K562 (cell line): ENCODE data around the gene SEC24A. TPM values are rescaled to one million over a fixed set of nuclear protein-coding genes. Genes with fewer than 3 reads are reported as not detected.

ENCODE experiments used
- ADNP ChIP-seq: fragments of 200-800 bp; sonication (Bioruptor generic); IDR thresholded peaks from 2 replicates; pipeline ENCODE4 v1.6.1; 2016; ENCODE audit warnings: missing genetic modification characterization, missing compliant biosample characterization
- ARID3A ChIP-seq: IDR thresholded peaks from 2 replicates; pipeline ENCODE4 v1.6.1; 2012; ENCODE audit warnings: low read depth, low read length, improper control_type of control experiment, borderline replicate concordance
- DPF2 ChIP-seq: fragments of 450-650 bp; IDR thresholded peaks from 2 replicates; pipeline ENCODE4 v1.6.1; 2016
- E2F4 ChIP-seq: sonication (generic); formaldehyde crosslinking; IDR thresholded peaks from 2 replicates; pipeline ENCODE4 v1.8.0; 2022; ENCODE audit warnings: mild to moderate bottlenecking, low read depth, missing genetic modification reagents
- GABPB1 ChIP-seq: sonication (generic); formaldehyde crosslinking; IDR thresholded peaks from 2 replicates; pipeline ENCODE4 v1.8.0; 2022; ENCODE audit warnings: mild to moderate bottlenecking, missing genetic modification reagents
- HDAC1 ChIP-seq, 2 experiments: fragments of 450-650 bp; IDR thresholded peaks; 2 replicates each; pipeline ENCODE4 v1.6.1; 2016 to 2017; ENCODE audit warnings: inconsistent platforms in 1 of 2, mild to moderate bottlenecking in 1 of 2, moderate library complexity in 1 of 2
- KAT2B ChIP-seq: IDR thresholded peaks from one replicate; pipeline ENCODE4 v1.6.1; 2012; ENCODE audit warnings: low read depth, mild to moderate bottlenecking, control low read depth, inconsistent platforms, low read length, moderate library complexity
- SLC30A9 ChIP-seq: fragments of 250-450 bp; sonication (Bioruptor Pico); IDR thresholded peaks from 2 replicates; pipeline ENCODE4 v1.8.0; 2022; ENCODE audit warnings: mild to moderate bottlenecking, moderate library complexity
- ZBTB1 ChIP-seq: sonication (generic); formaldehyde crosslinking; IDR thresholded peaks from 2 replicates; pipeline ENCODE4 v1.8.1; 2023; ENCODE audit warnings: missing genetic modification reagents, low read depth, mild to moderate bottlenecking, borderline replicate concordance
- ZBTB43 ChIP-seq: sonication (generic); formaldehyde crosslinking; IDR thresholded peaks from 2 replicates; pipeline ENCODE4 v1.8.0; 2023; ENCODE audit warnings: mild to moderate bottlenecking, missing genetic modification reagents
- ZEB2 ChIP-seq: fragments of 450-650 bp; IDR thresholded peaks from 2 replicates; pipeline ENCODE4 v1.6.1; 2016
- ZNF165 ChIP-seq: fragments of 250-450 bp; sonication (Bioruptor Pico); IDR thresholded peaks from 2 replicates; pipeline ENCODE4 v1.4.0; 2020; ENCODE audit warnings: borderline replicate concordance
- ZSCAN29 ChIP-seq: fragments of 450-650 bp; IDR thresholded peaks from 2 replicates; pipeline ENCODE4 v1.6.1; 2017
- polyA plus RNA-seq, 8 experiments: library from polyadenylated mRNA; depleted of rRNA in 4 of 8; stranded (reverse) in 5 of 8; unstranded in 3 of 8; fragments of >200 nt; fragmentation: Nextera tagmentation in 2 of 8; fragmentation: Illumina TruSeq in 1 of 8; extraction: Ambion mirVana in 2 of 8; extraction: Trizol in 1 of 8; gene quantifications; 2 replicates each; pipeline versions ENCODE4 v1.2.1 to v1.2.3, GENCODE V29; 2011 to 2014; ENCODE audit warnings: inconsistent platforms in 1 of 8, missing spikeins in 1 of 8
- total RNA-seq, 7 experiments: library from RNA; depleted of rRNA in 6 of 7; stranded (reverse); fragments of >200 nt in 6 of 7; fragmentation: Illumina TruSeq in 2 of 7; extraction: Trizol in 2 of 7; gene quantifications; 2 replicates each; pipeline versions ENCODE4 v1.2.1 to v1.2.3, GENCODE V29; 2011 to 2021; ENCODE audit warnings: low replicate concordance in 1 of 7
- TF ChIP-seq, protein P1 (sequence below): fragments of 250-450 bp; sonication (Bioruptor Pico); IDR thresholded peaks from 2 replicates; pipeline ENCODE4 v1.4.0; 2020

SEC24A gene
- total and polyA plus RNA-seq, 9 of the 15 experiments (the other 6 are each of a cell fraction or from before 2014, with no cell fraction given) = 7.9 to 36.5 (median 17.5) TPM

- TF ChIP-seq ADNP (no peak), SLC30A9 (CRISPR knock-in tag) (no peak), E2F4 (CRISPR knock-in tag) (peak; percentile 83), HDAC1 (IDR thresholded peaks at IDR 0.05) (0 out of 4 replicates have a peak, but pooled peaks of 1 of the 2 experiments have one; percentile 7), ARID3A (no peak), ZBTB43 (CRISPR knock-in tag) (no peak), ZNF165 (CRISPR knock-in tag) (no peak), KAT2B (no peak), ZEB2 (no peak), ZBTB1 (CRISPR knock-in tag) (peak; percentile 38), DPF2 (no peak), ZSCAN29 (no peak; the same call in 1 of the 2 replicates), GABPB1 (peak; percentile 86)
- TF ChIP-seq, protein P1, sequence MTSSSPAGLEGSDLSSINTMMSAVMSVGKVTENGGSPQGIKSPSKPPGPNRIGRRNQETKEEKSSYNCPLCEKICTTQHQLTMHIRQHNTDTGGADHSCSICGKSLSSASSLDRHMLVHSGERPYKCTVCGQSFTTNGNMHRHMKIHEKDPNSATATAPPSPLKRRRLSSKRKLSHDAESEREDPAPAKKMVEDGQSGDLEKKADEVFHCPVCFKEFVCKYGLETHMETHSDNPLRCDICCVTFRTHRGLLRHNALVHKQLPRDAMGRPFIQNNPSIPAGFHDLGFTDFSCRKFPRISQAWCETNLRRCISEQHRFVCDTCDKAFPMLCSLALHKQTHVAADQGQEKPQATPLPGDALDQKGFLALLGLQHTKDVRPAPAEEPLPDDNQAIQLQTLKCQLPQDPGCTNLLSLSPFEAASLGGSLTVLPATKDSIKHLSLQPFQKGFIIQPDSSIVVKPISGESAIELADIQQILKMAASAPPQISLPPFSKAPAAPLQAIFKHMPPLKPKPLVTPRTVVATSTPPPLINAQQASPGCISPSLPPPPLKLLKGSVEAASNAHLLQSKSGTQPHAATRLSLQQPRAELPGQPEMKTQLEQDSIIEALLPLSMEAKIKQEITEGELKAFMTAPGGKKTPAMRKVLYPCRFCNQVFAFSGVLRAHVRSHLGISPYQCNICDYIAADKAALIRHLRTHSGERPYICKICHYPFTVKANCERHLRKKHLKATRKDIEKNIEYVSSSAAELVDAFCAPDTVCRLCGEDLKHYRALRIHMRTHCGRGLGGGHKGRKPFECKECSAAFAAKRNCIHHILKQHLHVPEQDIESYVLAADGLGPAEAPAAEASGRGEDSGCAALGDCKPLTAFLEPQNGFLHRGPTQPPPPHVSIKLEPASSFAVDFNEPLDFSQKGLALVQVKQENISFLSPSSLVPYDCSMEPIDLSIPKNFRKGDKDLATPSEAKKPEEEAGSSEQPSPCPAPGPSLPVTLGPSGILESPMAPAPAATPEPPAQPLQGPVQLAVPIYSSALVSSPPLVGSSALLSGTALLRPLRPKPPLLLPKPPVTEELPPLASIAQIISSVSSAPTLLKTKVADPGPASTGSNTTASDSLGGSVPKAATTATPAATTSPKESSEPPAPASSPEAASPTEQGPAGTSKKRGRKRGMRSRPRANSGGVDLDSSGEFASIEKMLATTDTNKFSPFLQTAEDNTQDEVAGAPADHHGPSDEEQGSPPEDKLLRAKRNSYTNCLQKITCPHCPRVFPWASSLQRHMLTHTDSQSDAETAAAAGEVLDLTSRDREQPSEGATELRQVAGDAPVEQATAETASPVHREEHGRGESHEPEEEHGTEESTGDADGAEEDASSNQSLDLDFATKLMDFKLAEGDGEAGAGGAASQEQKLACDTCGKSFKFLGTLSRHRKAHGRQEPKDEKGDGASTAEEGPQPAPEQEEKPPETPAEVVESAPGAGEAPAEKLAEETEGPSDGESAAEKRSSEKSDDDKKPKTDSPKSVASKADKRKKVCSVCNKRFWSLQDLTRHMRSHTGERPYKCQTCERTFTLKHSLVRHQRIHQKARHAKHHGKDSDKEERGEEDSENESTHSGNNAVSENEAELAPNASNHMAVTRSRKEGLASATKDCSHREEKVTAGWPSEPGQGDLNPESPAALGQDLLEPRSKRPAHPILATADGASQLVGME = peak; percentile 61
Observed at GRCh38 chr5:134738133-134738962, 89.8 kb downstream of the SEC24A start, which contains the start of gene CAMLG (continued).
